CD4-positive, alpha-beta T cell (primary cell): ENCODE results near the gene NDST3. TPM values are rescaled to one million over a fixed set of nuclear protein-coding genes. Genes with fewer than 3 reads are reported as not detected.

Experiments
- ATAC-seq: fragments of 200-7000 bp; cut with Tn5 transposase; one replicate; pipeline ENCODE4 v1.10.0; 2022; ENCODE audit warnings: mild to moderate bottlenecking; ENCODE audit not compliant: poor library complexity
- CTCF ChIA-PET: fragments of 350-600 bp; sonication (Branson Sonifier 250); formaldehyde crosslinking; loops from one replicate; lab custom pipeline; 2021; ENCODE audit warnings: antibody characterized with exemption, inconsistent platforms; lab: Charles Lee
- POLR2A ChIA-PET: fragments of 350-600 bp; sonication (Branson Sonifier 250); formaldehyde crosslinking; loops from one replicate; lab custom pipeline; 2021; ENCODE audit warnings: antibody characterized with exemption, inconsistent platforms; lab: Charles Lee
- DNase-seq, 14 experiments: peaks; one replicate each; pipeline ENCODE4 v3.0.0-alpha.2; 2013 to 2020; ENCODE audit warnings: mixed read lengths in 2 of 14
- H3K27ac ChIP-seq, 2 donors: one replicate each; pipeline versions ENCODE4 v1.5.1 to v1.7.0; 2013; ENCODE audit warnings: low read length in 2 of 2, low read depth in 1 of 2, mild to moderate bottlenecking in 1 of 2
- H3K27me3 ChIP-seq, 2 experiments: 1 replicate in 1 of 2; 2 replicates in 1 of 2; pipeline versions ENCODE4 v1.6.1 to v1.7.0; 2013; ENCODE audit warnings: low read length in 2 of 2, control low read depth in 1 of 2, mild to moderate bottlenecking in 1 of 2, moderate library complexity in 1 of 2; ENCODE audit not compliant: insufficient read depth in 2 of 2, control insufficient read depth in 1 of 2
- H3K36me3 ChIP-seq: one replicate; pipeline ENCODE4 v1.6.1; 2013; ENCODE audit warnings: low read length, control low read depth; ENCODE audit not compliant: insufficient read depth
- H3K4me1 ChIP-seq: one replicate; pipeline ENCODE4 v1.6.1; 2013; ENCODE audit warnings: low read length, control low read depth; ENCODE audit not compliant: insufficient read depth
- H3K4me3 ChIP-seq: one replicate; pipeline ENCODE4 v1.5.1; 2013; ENCODE audit warnings: mild to moderate bottlenecking, low read length, moderate library complexity
- H3K9me3 ChIP-seq, 2 experiments: 1 replicate in 1 of 2; 2 replicates in 1 of 2; pipeline versions ENCODE4 v1.6.1 to v1.7.0; 2013; ENCODE audit warnings: low read length in 2 of 2, mild to moderate bottlenecking in 2 of 2, control low read depth in 1 of 2, moderate library complexity in 1 of 2; ENCODE audit not compliant: control insufficient read depth in 1 of 2, insufficient read depth in 1 of 2
- H3K27ac Mint-ChIP-seq: one replicate; pipeline ENCODE4 v1.8.0; 2020; ENCODE audit warnings: mixed read lengths
- H3K27me3 Mint-ChIP-seq: one replicate; pipeline ENCODE4 v1.8.0; 2021; ENCODE audit warnings: mixed read lengths
- H3K36me3 Mint-ChIP-seq: one replicate; pipeline ENCODE4 v1.8.0; 2021; ENCODE audit warnings: low read depth, mixed read lengths
- H3K4me1 Mint-ChIP-seq: one replicate; pipeline ENCODE4 v1.8.0; 2021; ENCODE audit warnings: low read depth, mixed read lengths
- H3K4me3 Mint-ChIP-seq: one replicate; pipeline ENCODE4 v1.8.0; 2020; ENCODE audit warnings: mild to moderate bottlenecking, mixed read lengths
- H3K9me3 Mint-ChIP-seq: one replicate; pipeline ENCODE4 v1.8.0; 2020; ENCODE audit warnings: mixed read lengths
- CTCF ChIP-seq: fragments of 200-600 bp; IDR thresholded peaks from one replicate; pipeline ENCODE4 v1.8.0; 2022; ENCODE audit warnings: antibody characterized with exemption, mild to moderate bottlenecking
- intact Hi-C, 2 experiments: fragments of 100-400 bp; cut with DNase I in 1 of 2; cut with micrococcal nuclease in 1 of 2; formaldehyde crosslinking; loops; one replicate each; pipeline versions ENCODE4 v1.15.1 to v1.9.0; 2023 to 2025; cut with DNase I, micrococcal nuclease
- total RNA-seq, 174 experiments: library from RNA in 2 of 174; stranded (reverse) in 2 of 174; gene quantifications; one replicate each; pipeline ENCODE4 v1.2.3 and lab custom pipeline; 2021 to 2026

NDST3 gene
- total RNA-seq, 2 experiments from 2014 or later: not detected

- DNase-seq (no peak), ATAC-seq (no peak)
- no peaks in the 10 kb centered on the region for H3K27me3 Mint-ChIP-seq
- Histone ChIP-seq H3K4me1 (no peaks in the 10 kb centered on the region), H3K9me3 (peaks cover 0 to 11% of the 10 kb centered on the region in 2 experiments), H3K36me3 (no peaks in the 10 kb centered on the region), H3K4me3 (no peak overlapping the region), H3K27ac (no peak overlapping the region), H3K27me3 (no peaks in the 10 kb centered on the region)
- H3K4me1 Mint-ChIP-seq: no peaks in the 10 kb centered on the region
- no peak for TF ChIP-seq CTCF
- H3K9me3 Mint-ChIP-seq: peaks cover 3% of the 10 kb centered on the region
- ChIA-PET POLR2A (no interaction called here), CTCF (no interaction called here)
- H3K36me3 Mint-ChIP-seq: no peaks in the 10 kb centered on the region
- no peak overlapping the region for H3K27ac Mint-ChIP-seq
- no peak overlapping the region for H3K4me3 Mint-ChIP-seq
- intact Hi-C loops: loop anchor here in 1 of 2 experiments (5.0 kb wide), 1 partner anchor 190 kb away; no protein-coding TSS in a partner anchor
Measured at GRCh38 chr4:118077767-118078105, 43.5 kb downstream of the NDST3 start.

- DNase-seq: no peak
- TF ChIP-seq CTCF: no peak
- no peaks in the 10 kb centered on the region for H3K27me3 Mint-ChIP-seq
- no peaks in the 10 kb centered on the region for H3K4me1 Mint-ChIP-seq
- no peaks in the 10 kb centered on the region for H3K36me3 Mint-ChIP-seq
- Histone ChIP-seq H3K4me1 (no peaks in the 10 kb centered on the region), H3K27me3 (no peaks in the 10 kb centered on the region), H3K9me3 (peaks cover 0 to 11% of the 10 kb centered on the region in 2 experiments), H3K27ac (no peak overlapping the region), H3K36me3 (no peaks in the 10 kb centered on the region), H3K4me3 (no peak overlapping the region)
- CTCF ChIA-PET: no interaction called here
- intact Hi-C loops: no loop called here
- H3K27ac Mint-ChIP-seq: no peak overlapping the region
- no peak overlapping the region for H3K4me3 Mint-ChIP-seq
- POLR2A ChIA-PET: no interaction called here
- no peak for ATAC-seq
- H3K9me3 Mint-ChIP-seq: no peaks in the 10 kb centered on the region
Measured at GRCh38 chr4:118081434-118081833, 47.1 kb downstream of the NDST3 start.

GRCh38 chr4:118082182-118082581 lies 47.9 kb downstream of the NDST3 start:
- no peak for TF ChIP-seq CTCF
- ATAC-seq: no peak

More at GRCh38 chr4:118082182-118082581, 47.9 kb downstream of the NDST3 start:
- Histone ChIP-seq H3K4me1 (no peaks in the 10 kb centered on the region), H3K36me3 (no peaks in the 10 kb centered on the region), H3K4me3 (no peak overlapping the region), H3K9me3 (peaks cover 0 to 9% of the 10 kb centered on the region in 2 experiments), H3K27ac (no peak overlapping the region), H3K27me3 (no peaks in the 10 kb centered on the region)
- H3K36me3 Mint-ChIP-seq: no peaks in the 10 kb centered on the region
- H3K4me3 Mint-ChIP-seq: no peak overlapping the region
- intact Hi-C loops: no loop called here
- H3K27ac Mint-ChIP-seq: no peak overlapping the region
- POLR2A ChIA-PET: no interaction called here
- CTCF ChIA-PET: no interaction called here
- no peak for DNase-seq
- no peaks in the 10 kb centered on the region for H3K27me3 Mint-ChIP-seq
- H3K4me1 Mint-ChIP-seq: no peaks in the 10 kb centered on the region
- H3K9me3 Mint-ChIP-seq: no peaks in the 10 kb centered on the region
